Activated naive CD8-positive, alpha-beta T cell (primary cell): ENCODE data around the gene ERCC8.
A peak's percentile ranks its signal among the peaks of the same experiment; 100 is the strongest.
"Not testable (repeated sequence)": the region's sequence is repeated elsewhere in the genome, so short reads cannot be mapped to it uniquely, and the experiment has no call there.

Experiments used
- H3K27ac Mint-ChIP-seq: one replicate; pipeline ENCODE4 v1.8.0; 2021; ENCODE audit warnings: mixed read lengths
- H3K27me3 Mint-ChIP-seq: one replicate; pipeline ENCODE4 v1.8.0; 2021; ENCODE audit warnings: mixed read lengths
- H3K36me3 Mint-ChIP-seq: one replicate; pipeline ENCODE4 v1.8.0; 2021; ENCODE audit warnings: mixed read lengths
- H3K4me1 Mint-ChIP-seq: one replicate; pipeline ENCODE4 v1.8.0; 2021; ENCODE audit warnings: low read depth, mixed read lengths
- H3K4me3 Mint-ChIP-seq: one replicate; pipeline ENCODE4 v1.8.0; 2021; ENCODE audit warnings: mild to moderate bottlenecking, mixed read lengths
- H3K9me3 Mint-ChIP-seq: one replicate; pipeline ENCODE4 v1.8.0; 2021; ENCODE audit warnings: low read depth, mixed read lengths

ERCC8 gene

GRCh38 chr5:60944904-60945812, at the start of gene ERCC8, which contains the start of gene NDUFAF2:
Gene ERCC8, minus strand, starts transcription at chr5:60945070. Its CDS starts 62 bp downstream, at chr5:60945008.
Gene NDUFAF2, plus strand, starts transcription at chr5:60945205. Its CDS starts 51 bp downstream, at chr5:60945256.
- Mint-ChIP-seq H3K4me1 (peaks cover 37% of the 10 kb centered on the region), H3K36me3 (peaks cover 4% of the 10 kb centered on the region), H3K9me3 (no peaks in the 10 kb centered on the region), H3K27me3 (no peaks in the 10 kb centered on the region), H3K4me3 (no peak within 1 kb of the TSS), H3K27ac (no peak within 1 kb of the TSS)

GRCh38 chr5:60993875-60994571, 49.2 kb upstream of the ERCC8 start:
- Mint-ChIP-seq H3K27me3 (no peaks in the 10 kb centered on the region), H3K27ac (no peak overlapping the region), H3K9me3 (peaks cover 17% of the 10 kb centered on the region), H3K4me1 (peaks cover 25% of the 10 kb centered on the region), H3K4me3 (no peak overlapping the region), H3K36me3 (peaks cover 31% of the 10 kb centered on the region)

- H3K36me3 Mint-ChIP-seq: peaks cover 33% of the 10 kb centered on the region
- H3K9me3 Mint-ChIP-seq: peaks cover 17% of the 10 kb centered on the region
- no peaks in the 10 kb centered on the region for H3K27me3 Mint-ChIP-seq
- H3K4me3 Mint-ChIP-seq: no peak overlapping the region
- no peak overlapping the region for H3K27ac Mint-ChIP-seq
- H3K4me1 Mint-ChIP-seq: peaks cover 25% of the 10 kb centered on the region
Observed at GRCh38 chr5:60993425-60993824, 48.6 kb upstream of the ERCC8 start.

- H3K27me3 Mint-ChIP-seq: no peaks in the 10 kb centered on the region
- no peak overlapping the region for H3K4me3 Mint-ChIP-seq
- peaks cover 17% of the 10 kb centered on the region for H3K9me3 Mint-ChIP-seq
- no peak overlapping the region for H3K27ac Mint-ChIP-seq
- H3K36me3 Mint-ChIP-seq: peaks cover 34% of the 10 kb centered on the region
- peaks cover 25% of the 10 kb centered on the region for H3K4me1 Mint-ChIP-seq
Observed at GRCh38 chr5:60992871-60993270, 48.0 kb upstream of the ERCC8 start.

GRCh38 chr5:60989790-60990189, 44.9 kb upstream of the ERCC8 start:
- Mint-ChIP-seq H3K27ac (no peak overlapping the region), H3K36me3 (peaks cover 48% of the 10 kb centered on the region), H3K4me1 (peaks cover 4% of the 10 kb centered on the region), H3K27me3 (no peaks in the 10 kb centered on the region), H3K9me3 (peaks cover 40% of the 10 kb centered on the region), H3K4me3 (no peak overlapping the region)

GRCh38 chr5:60982127-60982526, 37.3 kb upstream of the ERCC8 start:
- not testable (repeated sequence) for H3K4me3 Mint-ChIP-seq, H3K27me3 Mint-ChIP-seq, H3K27ac Mint-ChIP-seq, H3K4me1 Mint-ChIP-seq
- H3K9me3 Mint-ChIP-seq: peaks cover 33% of the 10 kb centered on the region
- peaks cover 46% of the 10 kb centered on the region for H3K36me3 Mint-ChIP-seq

- Mint-ChIP-seq H3K4me3 (no peak overlapping the region), H3K36me3 (peaks cover 39% of the 10 kb centered on the region), H3K27me3 (no peaks in the 10 kb centered on the region), H3K4me1 (peaks cover 3% of the 10 kb centered on the region), H3K27ac (no peak overlapping the region), H3K9me3 (peaks cover 19% of the 10 kb centered on the region)
Observed at GRCh38 chr5:60980511-60980910, 35.6 kb upstream of the ERCC8 start.

- Mint-ChIP-seq H3K9me3 (peaks cover 17% of the 10 kb centered on the region), H3K4me1 (peaks cover 11% of the 10 kb centered on the region), H3K27ac (no peak overlapping the region), H3K36me3 (peaks cover 39% of the 10 kb centered on the region), H3K4me3 (no peak overlapping the region), H3K27me3 (no peaks in the 10 kb centered on the region)
Observed at GRCh38 chr5:60978968-60979367, 34.1 kb upstream of the ERCC8 start.

- H3K36me3 Mint-ChIP-seq: peaks cover 39% of the 10 kb centered on the region
- H3K27me3 Mint-ChIP-seq: no peaks in the 10 kb centered on the region
- peaks cover 17% of the 10 kb centered on the region for H3K9me3 Mint-ChIP-seq
Observed at GRCh38 chr5:60977956-60978737, 33.3 kb upstream of the ERCC8 start.

GRCh38 chr5:60972231-60972630, 27.4 kb upstream of the ERCC8 start:
- peaks cover 20% of the 10 kb centered on the region for H3K9me3 Mint-ChIP-seq
- H3K4me1 Mint-ChIP-seq: peaks cover 25% of the 10 kb centered on the region
- peaks cover 26% of the 10 kb centered on the region for H3K36me3 Mint-ChIP-seq
- H3K4me3 Mint-ChIP-seq: no peak overlapping the region
- H3K27ac Mint-ChIP-seq: peak overlapping the region; percentile 46
- no peaks in the 10 kb centered on the region for H3K27me3 Mint-ChIP-seq

More at GRCh38 chr5:60977956-60978737, 33.3 kb upstream of the ERCC8 start:
- H3K4me3 Mint-ChIP-seq: no peak overlapping the region
- H3K4me1 Mint-ChIP-seq: peaks cover 18% of the 10 kb centered on the region
- no peak overlapping the region for H3K27ac Mint-ChIP-seq

- Mint-ChIP-seq H3K4me1 (peaks cover 15% of the 10 kb centered on the region), H3K27ac (no peak overlapping the region), H3K4me3 (no peak overlapping the region), H3K36me3 (peaks cover 16% of the 10 kb centered on the region), H3K9me3 (peaks cover 7% of the 10 kb centered on the region), H3K27me3 (no peaks in the 10 kb centered on the region)
Observed at GRCh38 chr5:60961685-60962084, 16.8 kb upstream of the ERCC8 start.

GRCh38 chr5:60960591-60960990, 15.7 kb upstream of the ERCC8 start:
- Mint-ChIP-seq H3K4me3 (no peak overlapping the region), H3K27me3 (no peaks in the 10 kb centered on the region), H3K4me1 (peaks cover 17% of the 10 kb centered on the region), H3K9me3 (no peaks in the 10 kb centered on the region), H3K36me3 (peaks cover 6% of the 10 kb centered on the region), H3K27ac (no peak overlapping the region)

- peaks cover 8% of the 10 kb centered on the region for H3K9me3 Mint-ChIP-seq
- H3K27ac Mint-ChIP-seq: no peak overlapping the region
- H3K4me3 Mint-ChIP-seq: no peak overlapping the region
- no peaks in the 10 kb centered on the region for H3K27me3 Mint-ChIP-seq
- peaks cover 7% of the 10 kb centered on the region for H3K36me3 Mint-ChIP-seq
- peaks cover 17% of the 10 kb centered on the region for H3K4me1 Mint-ChIP-seq
Observed at GRCh38 chr5:60959156-60959555, 14.3 kb upstream of the ERCC8 start.

GRCh38 chr5:60958712-60959111, 13.8 kb upstream of the ERCC8 start:
- no peak overlapping the region for H3K27ac Mint-ChIP-seq
- no peak overlapping the region for H3K4me3 Mint-ChIP-seq
- peaks cover 7% of the 10 kb centered on the region for H3K36me3 Mint-ChIP-seq
- H3K27me3 Mint-ChIP-seq: no peaks in the 10 kb centered on the region
- peaks cover 8% of the 10 kb centered on the region for H3K9me3 Mint-ChIP-seq
- H3K4me1 Mint-ChIP-seq: peaks cover 15% of the 10 kb centered on the region
